Fibroblast of skin of back (primary cell): ENCODE results near the gene DBNL. TPM values are rescaled to one million over a fixed set of nuclear protein-coding genes. Genes with fewer than 3 reads are reported as not detected.
"Not testable (repeated sequence)": the region's sequence is repeated elsewhere in the genome, so short reads cannot be mapped to it uniquely, and the experiment has no call there.

Experiments used
- DNase-seq: peaks from one replicate; pipeline ENCODE4 v3.0.0-alpha.2; 2013
- polyA plus RNA-seq, 2 experiments: library from polyadenylated mRNA; unstranded; fragments of 120-200 nt; gene quantifications; one replicate each; pipeline ENCODE4 v1.2.1, GENCODE V29; 2013; ENCODE audit not compliant: insufficient read length in 2 of 2

DBNL gene
- 147 TPM for polyA plus RNA-seq (2013, experiment 1 of 2; ENCODE audit: insufficient read length)
- 113 TPM for polyA plus RNA-seq (2013, experiment 2 of 2; ENCODE audit: insufficient read length)

DNA sequence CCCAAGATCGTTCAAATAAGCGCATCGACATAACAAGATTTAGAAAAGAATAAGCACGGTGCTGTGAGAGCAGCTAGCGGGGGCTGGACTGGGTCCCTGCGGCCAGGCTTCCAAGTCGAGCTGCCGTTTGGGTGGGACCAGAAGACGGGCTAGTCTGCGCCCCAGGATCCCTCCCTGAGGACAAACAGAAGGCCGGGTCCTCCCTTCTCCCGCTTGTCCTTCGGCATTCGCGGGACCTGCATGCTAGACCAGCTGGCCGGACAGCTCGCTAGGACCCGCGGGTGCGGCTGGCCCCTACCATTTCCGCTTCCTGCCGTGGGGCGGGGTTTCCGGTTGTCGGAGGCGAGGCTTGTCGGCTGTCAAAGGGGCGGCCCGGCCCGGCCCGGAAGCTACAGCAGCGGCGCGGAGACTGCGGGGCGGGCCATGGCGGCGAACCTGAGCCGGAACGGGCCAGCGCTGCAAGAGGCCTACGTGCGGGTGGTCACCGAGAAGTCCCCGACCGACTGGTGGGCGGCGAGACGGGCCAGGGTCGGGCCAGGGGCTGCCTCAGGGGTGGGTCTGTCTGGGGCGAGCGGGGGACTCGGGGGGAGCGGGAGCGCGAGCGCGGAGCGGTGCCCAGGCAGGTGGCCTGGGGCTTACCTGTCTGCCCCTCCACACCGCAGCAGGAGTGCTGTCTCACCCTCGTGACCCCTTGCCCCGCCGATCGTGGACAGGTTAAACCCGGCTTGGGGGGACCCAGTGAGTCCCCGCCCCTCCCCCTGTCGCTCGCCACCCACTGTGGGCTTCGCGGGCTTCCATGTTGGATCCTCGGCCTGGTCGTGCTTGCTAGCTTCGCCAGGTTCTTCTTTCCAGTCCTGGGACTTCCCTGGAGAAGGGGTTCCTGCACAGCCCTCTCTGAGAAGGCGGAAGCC is at the start of gene DBNL:
Gene DBNL (plus strand): TSS at position 388 of the 911 bp plus-strand sequence. CDS start 36 bp downstream, at position 424.
- DNase-seq = peak; percentile 89

DNA sequence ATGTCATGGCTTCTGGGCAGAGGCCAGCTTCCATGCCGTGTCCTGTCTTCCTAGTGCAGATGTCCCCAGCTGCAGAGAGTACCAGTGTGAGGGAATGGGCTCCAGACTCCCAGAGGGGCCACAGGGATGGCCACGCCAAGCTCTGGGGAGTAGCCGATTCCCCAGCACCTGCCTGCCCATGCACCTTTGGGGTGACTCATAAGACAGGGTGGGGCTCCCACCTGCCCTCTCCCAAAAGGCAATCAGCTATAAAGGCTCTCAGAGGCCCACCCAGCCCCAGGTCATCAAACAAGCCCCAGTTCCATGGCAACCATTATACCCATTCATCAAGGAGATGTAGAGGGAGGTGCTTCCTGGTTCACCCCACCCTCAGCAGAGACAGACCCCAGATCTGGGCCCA is 47.0 kb upstream of the DBNL start, which contains the start of gene SPDYE1:
Gene SPDYE1 (plus strand): TSS at position 366 of the 400 bp plus-strand sequence. CDS start 2,053 bp downstream, outside the sequence.
- DNase-seq = not testable (repeated sequence)

DNA sequence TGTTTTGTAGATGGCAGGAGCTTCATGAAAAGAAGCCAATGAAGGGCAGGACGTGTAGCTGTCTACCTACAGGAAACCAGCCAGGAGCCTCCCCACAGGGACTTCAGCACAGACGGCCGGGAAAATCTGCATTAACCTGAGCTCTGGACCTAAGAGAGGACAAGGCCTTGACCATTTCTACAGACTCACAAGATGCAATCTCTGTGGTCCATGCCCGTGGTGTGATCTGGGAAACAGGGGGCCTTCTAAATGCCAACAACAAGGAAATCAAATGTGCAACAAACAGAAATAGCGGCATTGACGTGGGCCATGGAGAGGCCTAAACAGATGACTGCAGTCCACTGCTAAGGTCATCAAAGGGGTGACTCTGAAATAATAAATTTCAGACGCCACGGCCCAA is 32.4 kb upstream of the DBNL start:
- not testable (repeated sequence) for DNase-seq

DNA sequence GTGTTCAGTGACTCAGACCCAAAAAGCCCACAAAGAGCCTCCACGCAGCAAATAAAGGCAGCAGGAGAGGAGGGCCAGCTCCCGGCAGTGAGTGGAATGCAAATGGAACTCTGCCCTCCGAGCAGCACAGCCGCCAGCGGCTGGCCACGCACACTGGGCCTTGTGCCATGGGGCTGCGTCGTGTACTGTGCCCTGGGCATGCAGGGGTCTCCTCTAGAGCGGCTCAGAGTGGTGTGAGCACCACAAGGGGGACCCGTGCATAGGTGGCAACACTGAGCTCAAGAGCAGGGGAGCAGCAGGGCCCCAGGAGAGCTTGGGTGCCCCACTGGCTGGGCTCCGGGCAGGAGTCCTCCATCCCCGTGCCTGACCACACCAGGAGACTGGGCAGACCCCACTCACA is 29.4 kb upstream of the DBNL start:
- DNase-seq = not testable (repeated sequence)

DNA sequence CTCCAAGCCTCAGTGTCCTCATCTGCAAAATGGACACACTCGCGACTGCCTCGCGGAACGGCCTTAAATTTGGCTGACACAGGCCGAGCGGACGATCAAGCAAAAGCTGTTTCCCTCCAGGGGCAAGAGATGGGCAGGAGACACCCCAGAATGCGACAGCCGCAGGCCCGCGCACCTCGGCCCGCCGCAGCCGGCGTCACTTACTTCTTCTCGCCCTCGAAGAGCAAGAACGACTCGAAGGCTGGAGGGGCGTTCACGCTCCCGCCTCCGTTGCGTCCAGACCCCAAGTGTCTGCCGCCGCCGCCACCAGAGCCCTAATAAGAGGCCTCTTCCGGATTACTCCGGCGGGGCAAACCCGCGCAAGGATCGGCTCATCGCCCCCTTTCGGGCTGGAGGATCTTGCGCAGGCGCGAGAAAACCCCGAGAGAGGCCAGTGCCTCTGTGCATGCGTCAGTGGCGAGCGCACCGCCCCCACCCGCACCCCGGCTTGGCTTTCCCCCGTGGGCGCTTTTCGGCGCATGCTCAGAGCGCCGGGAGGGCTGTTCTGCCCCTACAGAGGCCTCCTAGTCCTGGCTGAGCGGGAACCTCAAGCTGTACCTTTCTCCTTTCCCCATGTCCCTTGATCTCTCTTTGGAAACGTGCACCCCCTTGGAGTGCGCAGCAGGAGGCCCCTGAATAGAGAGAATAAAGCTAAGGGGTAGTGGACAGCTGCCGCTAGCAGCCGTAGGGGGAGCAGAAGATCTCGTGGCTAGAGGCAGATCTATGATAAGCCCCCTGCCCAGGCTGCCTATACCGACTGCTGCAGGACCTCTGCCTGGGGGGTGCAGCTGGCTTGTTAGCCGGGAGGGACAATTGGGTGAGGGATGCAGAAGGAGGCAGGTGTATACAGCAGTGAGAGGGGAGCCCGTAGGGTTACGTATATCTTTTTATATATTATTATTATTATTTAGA is 25.4 kb upstream of the DBNL start:
- DNase-seq = peak; percentile 95

DNA sequence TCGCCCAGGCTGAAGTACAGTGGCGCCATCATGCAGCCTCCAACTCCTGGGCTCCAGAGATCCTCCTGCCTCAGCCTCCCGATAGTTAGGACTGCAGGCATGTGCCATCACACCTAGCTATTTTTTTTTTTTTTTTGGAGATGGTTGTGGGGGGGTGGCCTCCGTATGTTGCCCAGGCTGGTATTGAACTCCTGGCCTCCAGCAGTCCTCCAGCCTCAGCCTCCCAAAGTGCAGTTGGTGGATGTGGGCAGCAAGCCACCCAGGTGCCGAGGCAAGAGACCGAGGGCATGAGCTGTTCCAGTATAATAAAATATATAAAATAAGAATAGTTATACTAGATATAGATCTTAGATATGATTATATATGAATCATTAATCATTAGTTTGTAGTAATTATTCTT is 24.7 kb upstream of the DBNL start:
- DNase-seq = not testable (repeated sequence)

DNA sequence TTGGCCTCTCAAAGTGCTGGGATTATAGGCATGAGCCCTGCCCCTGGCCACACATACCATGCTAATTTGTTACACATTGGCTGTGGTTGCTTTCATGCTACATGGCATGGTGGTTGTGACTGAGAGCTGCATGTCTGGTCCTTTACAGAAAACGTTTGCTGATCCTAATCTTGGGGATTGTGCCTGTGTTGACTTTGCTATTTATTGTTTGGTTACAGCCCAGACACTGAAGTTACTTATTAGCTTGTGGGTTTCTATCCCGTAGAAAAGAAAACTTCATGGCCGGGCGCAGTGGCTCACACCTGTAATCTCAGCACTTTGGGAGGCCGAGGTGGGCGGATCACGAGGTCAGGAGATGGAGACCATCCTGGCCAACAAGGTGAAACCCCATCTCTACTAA is 22.4 kb upstream of the DBNL start:
- DNase-seq = not testable (repeated sequence)

DNA sequence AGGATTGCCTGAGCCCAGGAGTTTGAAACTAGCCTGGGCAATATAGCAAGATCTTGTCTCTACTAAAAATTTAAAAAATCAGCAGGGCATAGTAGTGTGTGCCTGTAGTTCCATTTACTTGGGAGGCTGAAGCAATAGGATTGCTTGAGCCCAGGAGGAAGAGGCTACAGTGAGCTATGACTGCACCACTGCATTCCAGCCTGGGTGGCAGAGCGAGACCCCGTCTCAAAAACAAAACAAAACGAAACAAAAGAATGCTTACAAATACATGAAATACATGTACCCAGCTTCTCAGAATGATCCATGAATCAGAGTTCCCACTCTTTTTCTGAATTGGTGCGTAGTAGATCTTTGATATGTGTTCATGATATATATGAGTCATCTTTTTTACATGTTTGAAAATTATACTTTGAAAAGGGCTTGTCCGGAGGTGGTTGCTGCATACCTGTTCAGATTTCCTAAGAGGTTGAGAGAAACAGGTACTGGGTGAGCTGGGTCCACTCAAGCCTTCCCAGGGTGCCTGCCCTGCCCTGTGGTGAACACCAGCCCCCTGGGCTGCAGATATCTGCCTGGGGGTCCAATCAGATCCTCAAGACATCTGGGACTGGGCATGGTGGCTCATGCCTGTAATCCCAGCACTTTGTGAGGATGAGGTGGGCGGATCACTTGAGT is 21.6 kb upstream of the DBNL start:
- not testable (repeated sequence) for DNase-seq

DNA sequence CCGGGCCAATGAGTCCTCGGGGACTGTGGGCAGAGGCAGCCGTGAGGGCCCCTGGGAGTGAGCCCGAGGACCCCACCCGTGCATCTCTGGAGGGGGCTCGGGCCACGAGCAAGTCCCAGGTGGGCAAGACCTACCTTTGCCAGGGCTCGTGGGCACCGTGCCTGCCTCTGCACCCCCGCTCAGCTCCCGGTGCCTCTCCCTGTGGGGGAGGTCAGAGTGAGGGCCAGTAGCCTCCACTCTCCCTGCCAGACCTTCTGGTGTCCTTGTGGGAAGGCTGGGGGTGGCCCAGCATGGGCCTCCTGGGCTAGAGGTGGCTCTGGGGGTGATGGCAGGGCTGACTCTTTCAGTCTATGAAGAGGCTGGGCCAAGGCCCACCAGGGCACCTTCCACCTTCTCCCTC is 15.1 kb upstream of the DBNL start:
- not testable (repeated sequence) for DNase-seq

DNA sequence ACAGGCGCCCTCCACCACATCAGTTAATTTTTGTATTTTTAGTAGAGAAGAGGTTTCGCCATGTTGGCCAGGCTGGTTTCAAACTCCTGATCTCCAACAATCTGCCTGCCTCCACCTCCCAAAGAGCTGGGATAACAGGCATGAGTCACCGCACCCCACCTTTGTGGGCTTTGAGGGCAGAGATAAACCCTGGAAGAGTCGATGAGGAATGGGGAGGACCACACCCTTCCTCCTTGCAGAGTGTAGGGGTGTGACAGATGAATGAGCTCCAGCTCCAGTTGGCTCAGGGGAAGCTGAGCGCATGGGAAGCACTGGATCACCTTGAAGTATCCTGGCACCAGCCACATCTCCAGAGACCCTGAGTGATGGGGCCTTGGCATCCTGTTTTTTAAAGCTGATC is 14.5 kb upstream of the DBNL start:
- DNase-seq = not testable (repeated sequence)

DNA sequence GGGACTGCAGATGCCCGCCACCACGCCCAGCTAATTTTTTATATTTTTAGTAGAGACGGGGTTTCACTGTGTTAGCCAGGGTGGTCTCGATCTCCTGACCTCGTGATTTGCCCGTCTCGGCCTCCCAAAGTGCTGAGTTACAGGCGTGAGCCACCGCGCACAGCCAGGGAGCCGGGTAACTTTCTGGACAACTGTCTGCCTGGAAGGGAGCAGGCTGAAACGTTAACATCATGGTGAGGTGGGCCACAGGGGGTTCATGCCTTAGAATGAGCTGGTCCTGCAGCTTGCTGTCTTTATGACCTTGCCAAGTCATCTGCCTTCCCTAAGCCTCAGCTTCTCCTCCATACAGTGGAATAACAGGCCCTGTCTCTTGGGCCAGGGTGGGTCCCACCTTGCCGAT is 13.2 kb upstream of the DBNL start:
- not testable (repeated sequence) for DNase-seq

DNA sequence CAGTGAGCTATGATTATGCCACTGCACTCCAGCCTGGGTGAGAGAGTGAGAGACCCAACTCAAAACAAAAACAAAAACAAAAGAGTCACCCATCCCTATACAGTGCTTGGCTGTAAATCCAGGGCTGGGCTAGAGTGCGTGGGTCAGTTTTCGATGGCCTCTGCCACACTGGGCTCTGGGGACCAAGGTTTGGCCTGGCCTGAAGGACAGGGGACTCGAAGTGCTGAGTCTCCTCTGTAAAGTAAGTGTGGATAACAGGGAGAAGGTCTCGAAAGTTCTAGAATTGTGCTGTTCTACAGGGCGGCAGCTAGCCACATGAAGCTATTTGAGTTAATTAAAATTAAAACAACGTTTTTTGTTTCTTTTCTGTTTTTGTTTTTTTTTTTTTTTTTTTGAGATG is 12.5 kb upstream of the DBNL start:
- not testable (repeated sequence) for DNase-seq

DNA sequence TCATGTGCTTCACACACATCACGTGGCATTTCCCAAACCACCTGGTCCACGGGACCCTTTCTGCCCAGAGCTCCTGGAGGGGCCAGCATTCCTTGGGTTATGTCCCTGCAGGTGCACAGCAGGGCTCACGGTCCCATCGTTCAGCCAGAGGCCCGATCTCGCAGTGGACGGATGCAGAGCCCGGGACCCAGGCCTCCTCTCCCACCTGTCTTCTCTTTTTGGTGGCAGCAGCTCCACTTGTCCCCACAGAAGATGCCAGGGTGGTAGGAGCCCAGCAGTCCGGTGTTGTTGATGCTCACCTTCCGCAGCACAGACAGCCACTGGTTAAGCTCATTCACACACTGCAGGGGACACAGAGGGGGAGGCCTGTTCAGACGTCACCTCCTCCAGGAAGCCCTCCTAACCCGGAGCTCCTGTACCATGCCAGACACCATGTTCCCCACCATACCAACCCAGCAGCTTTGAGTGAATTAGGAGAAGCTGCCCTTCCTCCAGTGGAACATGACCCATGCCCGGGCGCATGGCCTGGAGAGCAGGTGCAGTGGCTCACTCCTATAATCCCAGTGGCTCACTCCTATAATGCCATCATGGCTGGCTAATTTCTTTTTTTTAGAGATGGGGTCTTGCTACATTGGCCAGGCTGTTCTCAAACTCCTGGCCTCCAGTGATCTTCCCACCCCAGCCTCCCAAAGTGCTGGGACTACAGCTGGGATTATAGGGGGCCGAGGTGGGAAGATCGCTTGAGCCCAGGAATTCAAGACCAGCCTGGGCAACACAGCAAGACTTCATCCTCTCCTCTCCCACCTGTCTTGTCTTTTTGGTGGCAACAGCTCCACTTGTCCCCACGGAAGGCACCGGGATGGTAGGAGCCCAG is 10.3 kb upstream of the DBNL start:
- not testable (repeated sequence) for DNase-seq

DNA sequence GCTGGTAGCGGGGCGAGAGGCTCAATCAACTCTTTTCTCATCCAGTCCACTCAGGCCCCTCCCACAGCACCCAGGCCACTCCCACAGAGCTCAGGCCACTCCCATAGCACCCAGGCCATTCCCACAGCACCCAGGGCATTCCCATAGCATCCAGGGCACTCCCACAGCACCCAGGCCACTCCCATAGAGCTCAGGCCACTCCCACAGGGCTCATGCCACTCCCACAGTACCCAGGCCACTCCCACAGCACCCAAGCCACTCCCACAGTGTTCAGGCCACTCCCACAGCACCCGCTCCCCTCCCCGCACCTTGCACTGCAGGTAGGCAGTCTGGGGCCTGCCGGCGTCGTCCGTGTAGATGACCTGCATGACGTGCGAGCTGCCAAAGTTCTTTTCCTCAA is 8.1 kb upstream of the DBNL start:
- peak; percentile 15 for DNase-seq

DNA sequence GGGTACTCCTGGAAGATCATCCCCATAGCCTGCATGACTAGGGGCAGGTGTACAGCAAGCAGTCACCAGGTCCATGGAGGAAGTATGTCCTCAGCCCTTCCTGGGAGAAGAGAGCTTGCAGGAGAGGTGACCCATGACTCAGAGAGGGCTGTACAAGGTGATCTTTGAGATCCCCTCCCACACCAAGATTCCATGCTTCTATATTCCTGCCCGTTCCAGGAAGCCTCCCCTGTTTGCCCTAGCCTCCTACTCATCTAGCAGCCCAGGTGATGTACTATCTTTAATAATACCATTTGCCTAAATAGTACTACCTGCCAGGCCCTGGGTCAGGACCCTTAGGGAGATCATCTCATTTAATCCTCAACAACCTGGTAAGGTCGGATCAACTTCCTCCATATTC is 6.6 kb upstream of the DBNL start:
- not testable (repeated sequence) for DNase-seq

DNA sequence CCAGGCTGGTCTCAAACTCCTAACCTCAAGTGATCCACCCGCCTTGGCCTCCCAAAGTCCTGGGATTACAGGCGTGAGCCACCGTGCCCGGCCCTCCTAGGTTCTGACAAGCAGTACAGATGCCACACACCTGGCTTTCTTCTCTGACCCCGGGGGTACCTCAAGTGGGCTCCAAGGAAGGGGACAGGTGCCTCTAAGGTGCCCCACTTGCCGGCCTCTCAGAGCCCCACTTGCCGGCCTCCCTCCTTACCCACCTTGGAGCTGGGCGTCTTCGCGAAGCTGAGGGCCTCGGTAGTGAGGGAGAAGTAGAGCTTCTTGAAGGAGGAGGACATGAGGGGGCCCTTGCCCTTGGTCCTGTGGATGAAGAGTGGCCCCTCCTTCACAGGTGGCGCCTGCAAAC is 5.9 kb upstream of the DBNL start:
- not testable (repeated sequence) for DNase-seq

DNA sequence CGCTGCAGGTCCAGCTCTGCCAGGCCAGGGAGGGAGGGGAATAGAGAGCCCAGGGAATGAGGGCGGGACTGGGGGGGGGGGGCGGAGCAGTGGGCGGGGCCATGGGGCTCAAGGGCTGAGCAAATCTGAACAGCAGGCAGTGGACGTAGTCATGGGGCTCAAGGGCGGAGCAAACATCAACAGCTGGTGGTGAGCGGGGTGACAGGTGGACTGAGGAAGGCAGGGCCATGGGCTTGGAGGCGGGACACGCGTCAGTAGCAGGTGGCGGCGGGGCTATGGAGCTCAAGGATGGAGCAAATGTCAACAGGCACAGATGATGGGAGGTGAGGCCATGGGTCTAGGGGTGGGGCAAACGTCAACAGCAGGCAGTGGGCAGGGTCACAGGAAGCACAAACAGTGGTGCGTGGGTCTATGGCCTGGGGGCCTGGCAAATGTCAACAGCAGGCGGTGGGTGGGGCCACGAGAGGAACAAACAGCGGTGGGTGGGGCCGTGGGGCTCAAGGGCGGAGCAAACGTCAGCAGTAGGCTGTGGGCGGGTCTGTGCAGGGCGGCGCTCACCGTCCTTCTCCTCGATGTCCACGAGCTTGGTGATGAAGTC is 5.4 kb upstream of the DBNL start:
- peak; percentile 22 for DNase-seq

DNA sequence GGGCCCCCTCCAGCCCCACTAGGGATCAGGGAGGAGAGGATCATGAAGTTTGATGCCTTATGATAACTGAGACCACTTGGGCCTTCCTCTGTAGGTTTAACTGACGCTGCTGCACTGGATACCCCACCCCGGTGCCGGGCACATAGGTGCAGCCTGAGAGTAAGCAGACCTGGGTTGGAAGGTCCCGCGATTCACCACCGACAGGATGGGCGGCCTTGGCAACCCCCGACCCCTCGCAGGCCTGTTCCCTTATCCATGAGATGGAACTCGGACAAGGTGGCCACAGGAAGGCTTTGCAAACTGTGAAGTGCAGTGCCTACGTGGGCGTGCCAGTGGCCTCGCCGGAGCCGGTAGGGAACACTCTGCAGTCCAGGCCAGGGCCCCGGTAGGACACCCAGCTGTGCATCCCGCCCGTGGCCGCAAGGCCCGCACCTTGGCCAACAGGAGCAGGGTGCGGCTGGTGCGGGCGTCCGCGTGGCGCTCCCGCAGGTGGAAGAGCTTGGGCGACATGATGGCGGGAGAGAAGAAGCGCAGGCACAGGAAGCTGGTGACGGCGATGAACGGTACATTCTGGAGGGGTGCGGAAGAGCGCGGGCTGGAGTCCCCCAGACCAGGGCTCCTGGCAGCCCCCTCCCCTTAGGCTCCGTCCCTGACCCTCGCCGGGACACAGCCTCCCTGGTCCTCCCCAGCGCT is 4.6 kb upstream of the DBNL start:
- DNase-seq = not testable (repeated sequence)

DNA sequence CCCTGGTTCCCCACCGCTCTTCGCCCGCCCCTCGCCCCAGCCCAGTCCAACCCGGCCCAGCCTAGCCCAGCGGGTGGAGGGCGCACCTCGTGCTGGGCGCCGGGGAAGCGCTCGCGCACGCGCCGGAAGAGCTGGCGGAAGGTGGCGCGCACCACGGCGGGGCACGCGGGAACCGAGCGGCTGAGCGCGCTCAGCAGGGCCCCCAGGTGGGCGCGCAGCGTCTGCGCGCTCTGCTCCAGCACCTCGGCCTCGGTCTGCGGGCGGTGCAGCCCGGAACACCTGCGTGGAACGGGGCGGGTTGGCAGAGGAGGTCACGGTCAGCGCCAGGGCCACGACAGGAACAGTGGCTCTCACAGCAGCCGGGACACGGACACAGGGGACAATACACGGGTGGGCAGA is 4.0 kb upstream of the DBNL start:
- not testable (repeated sequence) for DNase-seq

DNA sequence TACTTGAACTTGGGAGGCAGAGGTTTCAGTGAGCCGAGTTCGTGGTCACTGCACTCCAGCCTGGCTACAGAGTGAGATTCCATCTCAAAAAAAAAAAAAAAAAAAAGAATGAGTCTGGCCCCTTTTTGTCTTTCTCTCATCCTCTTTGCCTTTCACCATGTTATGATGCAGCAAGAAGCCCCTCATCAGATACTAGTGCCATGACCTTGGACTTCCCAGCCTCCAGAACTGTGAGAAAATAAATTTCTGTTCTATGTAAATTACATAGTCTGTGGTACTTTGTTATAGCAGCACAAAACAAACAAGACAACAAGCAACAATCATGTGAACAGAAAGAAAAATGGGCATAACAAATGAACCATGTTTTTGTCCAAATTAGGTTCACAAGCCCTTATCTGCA is 2.3 kb upstream of the DBNL start:
- no peak for DNase-seq
